SK-N-SH (cell line): ENCODE measurements around the gene HPCAL1.

Source experiments
- CTCF ChIP-seq: fragments of 200-600 bp; sonication (generic); IDR thresholded peaks from 2 replicates; pipeline ENCODE4 v1.6.1; 2017; ENCODE audit warnings: antibody characterized with exemption, mild to moderate bottlenecking, moderate library complexity
- EZH2phosphoT487 ChIP-seq: fragments of 200-600 bp; sonication (generic); IDR thresholded peaks from 2 replicates; pipeline ENCODE4 v1.6.1; 2017; ENCODE audit warnings: low read depth, mixed run types, mild to moderate bottlenecking, antibody characterized with exemption, moderate library complexity, borderline replicate concordance
- JUND ChIP-seq: IDR thresholded peaks from 2 replicates; pipeline ENCODE4 v1.4.0; 2012
- MXI1 ChIP-seq: IDR thresholded peaks from 2 replicates; pipeline ENCODE4 v1.6.1; 2012; ENCODE audit warnings: mild to moderate bottlenecking, low read depth, low read length, improper control_type of control experiment
- POLR2AphosphoS5 ChIP-seq: IDR thresholded peaks from 2 replicates; pipeline ENCODE4 v1.6.1; 2012; ENCODE audit warnings: low read depth, low read length
- RAD21 ChIP-seq: IDR thresholded peaks from 2 replicates; pipeline ENCODE4 v1.6.1; 2012; ENCODE audit warnings: mild to moderate bottlenecking, low read length
- SIN3A ChIP-seq: IDR thresholded peaks from 2 replicates; pipeline ENCODE4 v1.6.1; 2012; ENCODE audit warnings: low read depth, mild to moderate bottlenecking, low read length, moderate library complexity, borderline replicate concordance
- YY1 ChIP-seq: IDR thresholded peaks from 2 replicates; pipeline ENCODE4 v1.4.0; 2012; ENCODE audit warnings: low read depth, mild to moderate bottlenecking

GRCh38 chr2:10256031-10256514 is 46.6 kb upstream of the HPCAL1 start:
- TF ChIP-seq POLR2AphosphoS5 = no peak
- TF ChIP-seq CTCF = no peak
- no peak for TF ChIP-seq EZH2phosphoT487
- no peak for TF ChIP-seq MXI1
- no peak for TF ChIP-seq YY1
- no peak for TF ChIP-seq JUND
- no peak for TF ChIP-seq SIN3A
- TF ChIP-seq RAD21 = no peak
